ENCODE data around the gene DENND1B. TPM values are rescaled to one million over a fixed set of nuclear protein-coding genes. Genes with fewer than 3 reads are reported as not detected.

The DENND1B gene
- total RNA-seq, 1 donor from 2014 or later: 29.4 TPM

DNA sequence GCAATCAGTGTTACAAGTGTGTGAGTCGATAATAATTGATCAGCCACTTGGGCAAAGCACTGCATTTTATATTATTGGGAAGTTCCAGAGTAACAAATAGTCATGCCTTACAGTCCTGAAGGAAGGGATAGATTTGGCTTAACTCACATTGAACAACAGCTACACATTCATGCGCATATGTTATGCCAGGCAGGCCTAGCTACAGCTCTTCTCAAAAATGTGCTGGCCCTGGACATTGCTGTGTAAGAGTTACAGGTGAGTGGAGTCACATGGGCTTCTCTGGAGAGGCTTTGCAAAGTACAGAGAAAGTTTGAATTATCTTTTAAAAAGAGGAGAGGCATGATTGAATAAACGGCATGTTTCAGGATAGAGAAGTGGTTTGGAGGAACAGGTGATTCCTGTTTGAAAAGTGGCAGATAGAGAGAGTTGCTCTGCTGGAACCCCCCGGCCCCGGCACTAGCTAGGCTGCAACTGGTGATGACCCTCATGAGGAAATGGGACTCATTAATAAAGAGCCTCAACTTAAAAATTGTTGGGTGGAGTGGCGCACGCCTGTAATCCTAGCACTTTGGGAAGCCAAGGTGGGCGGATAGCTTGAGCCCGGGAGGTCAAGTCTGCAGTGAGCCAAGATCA lies 306.6 kb downstream of the DENND1B start:
- DNase-seq (ENCODE audit: low spot score): no peak

DNA sequence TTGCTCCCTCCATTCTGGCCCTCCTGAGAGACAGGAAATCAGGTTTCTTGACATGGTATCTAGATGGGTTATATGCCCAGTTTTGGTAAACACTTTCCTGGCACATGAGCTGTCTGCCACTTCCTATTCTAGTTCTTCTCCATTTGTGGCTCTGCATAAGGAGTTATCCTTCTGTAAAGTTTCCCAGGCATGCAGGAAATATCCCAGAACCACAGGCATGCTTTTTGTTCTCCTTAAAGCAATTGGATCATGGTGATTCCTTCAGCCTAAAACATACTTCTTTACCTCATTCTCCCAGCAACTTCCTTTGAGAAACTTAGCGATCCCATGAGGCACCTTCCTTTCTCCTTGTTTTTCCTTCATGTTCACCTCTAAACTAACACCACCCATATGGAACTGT lies 307.4 kb downstream of the DENND1B start:
- no peak for DNase-seq (ENCODE audit: low spot score)

DNA sequence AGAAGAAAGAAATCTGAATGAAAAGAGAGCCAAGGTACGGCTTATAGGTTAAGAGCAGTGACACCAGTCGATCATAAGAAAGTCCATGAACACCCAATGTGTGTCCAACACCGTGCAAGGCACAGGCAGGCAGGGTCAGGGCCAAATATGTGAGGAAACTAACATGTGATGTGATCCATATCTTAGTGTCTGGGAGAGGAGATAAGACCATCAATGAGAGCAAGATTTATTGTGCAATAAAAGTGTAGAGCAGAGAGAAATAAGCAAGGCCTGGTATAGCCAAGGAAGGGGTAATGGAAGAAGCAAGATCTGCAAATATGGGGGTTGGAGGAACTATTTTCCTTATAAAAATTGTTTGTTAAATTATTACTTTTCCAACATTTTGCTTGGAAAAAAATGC lies 308.5 kb downstream of the DENND1B start:
- no peak for DNase-seq (ENCODE audit: low spot score)

DNA sequence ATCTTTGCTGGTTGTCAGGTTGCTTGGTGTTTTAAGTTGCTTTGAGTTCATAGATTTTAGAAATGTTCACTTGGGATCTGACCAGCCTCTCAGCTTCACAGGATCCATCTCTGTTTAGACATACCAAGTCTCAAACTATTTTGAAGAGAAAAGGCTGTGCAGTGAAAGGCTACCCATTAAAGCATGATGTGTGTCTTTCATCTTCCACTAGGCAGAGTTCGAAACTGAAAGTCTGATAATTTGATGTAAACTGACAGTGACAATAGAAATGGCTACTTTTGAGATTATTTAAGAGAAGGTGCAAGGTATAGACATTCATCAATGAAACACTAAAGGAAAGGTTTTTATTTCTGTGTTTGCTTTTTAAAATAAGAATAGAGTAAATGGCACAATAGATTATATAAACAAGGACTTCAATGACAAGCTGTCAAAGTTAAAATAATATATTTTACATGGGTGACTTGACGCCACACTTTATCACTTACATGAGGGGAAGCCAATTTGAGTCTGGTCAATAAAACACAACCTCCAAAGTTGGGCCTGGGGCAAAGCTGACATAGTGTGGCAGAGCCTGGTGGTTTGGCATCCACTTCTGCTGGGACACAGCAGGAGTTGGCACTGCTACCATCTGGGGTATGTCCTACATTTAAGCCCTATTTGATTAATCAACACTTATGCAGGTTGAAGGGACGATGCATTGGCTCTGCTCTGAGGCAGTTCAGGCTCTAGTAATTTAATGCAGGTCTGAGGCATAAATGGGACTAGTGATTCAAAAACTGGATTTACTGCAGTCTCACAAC lies 309.6 kb downstream of the DENND1B start:
- DNase-seq (ENCODE audit: low spot score): no peak

DNA sequence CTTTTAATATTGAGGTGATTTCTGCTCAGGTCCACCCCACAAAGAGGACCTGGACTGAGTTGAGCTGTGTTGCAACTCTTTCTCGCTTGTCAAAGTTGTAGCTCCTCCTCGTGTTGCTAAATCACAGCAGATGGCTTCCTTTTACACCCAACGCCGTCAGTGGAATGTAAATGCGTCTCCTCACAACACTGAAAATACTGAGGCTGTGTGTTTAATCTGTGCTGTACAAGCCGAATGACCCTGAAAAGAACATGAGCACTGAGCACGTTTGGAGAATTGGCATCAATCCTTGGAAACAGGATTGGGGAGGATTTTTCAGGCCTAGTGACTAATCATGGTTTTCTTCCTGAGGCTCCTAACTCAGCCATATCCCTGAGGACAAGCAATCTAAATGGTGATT lies 311.2 kb downstream of the DENND1B start:
- DNase-seq (ENCODE audit: low spot score): no peak

DNA sequence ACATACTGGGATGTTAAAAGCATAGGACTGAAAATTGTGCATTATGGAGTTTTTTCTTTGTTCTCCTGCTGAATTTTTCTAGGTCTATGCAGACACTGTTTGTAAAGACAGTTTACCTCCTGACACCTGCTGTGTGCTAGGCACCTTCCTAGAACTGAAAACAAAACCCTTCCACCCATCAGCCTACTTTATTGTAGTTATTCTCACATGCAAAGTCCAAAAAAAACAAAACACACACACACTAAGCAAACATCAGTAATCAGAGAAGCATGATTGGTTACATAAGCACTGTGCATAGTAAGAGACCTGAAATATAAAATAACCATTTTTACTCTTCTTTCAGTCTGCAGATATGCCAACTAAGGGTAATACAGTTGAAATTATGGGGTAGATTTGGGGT lies 312.1 kb downstream of the DENND1B start:
- DNase-seq (ENCODE audit: low spot score): no peak

DNA sequence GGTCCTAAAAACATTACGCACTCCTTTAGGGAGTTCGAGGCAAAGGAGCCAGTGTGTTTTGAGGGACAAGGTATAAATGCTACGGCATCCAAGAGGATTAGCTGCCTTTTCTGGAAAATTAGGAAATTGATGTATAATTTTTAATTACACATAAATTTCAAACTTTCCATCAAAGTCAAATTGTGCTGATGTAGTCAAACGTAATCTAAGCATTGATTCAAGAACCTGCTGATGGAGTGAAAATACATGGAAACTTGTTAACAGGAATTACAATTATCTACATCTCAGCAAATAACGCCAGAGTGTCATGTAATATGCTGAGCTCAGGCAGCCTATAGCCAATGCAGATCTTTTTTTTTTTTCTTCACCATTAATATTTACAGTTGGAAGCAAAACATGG lies 312.7 kb downstream of the DENND1B start:
- DNase-seq (ENCODE audit: low spot score): no peak

Other genes with a start within 250 kb of the DENND1B start
- gene C1orf53, start 127.2 kb upstream of the DENND1B start, total RNA-seq: 1.7 TPM
- not detected for gene LHX9, start 141.9 kb upstream of the DENND1B start, total RNA-seq